Smooth muscle cell (in vitro differentiated cells): ENCODE measurements around the gene PDE4B. TPM values are rescaled to one million over a fixed set of nuclear protein-coding genes. Genes with fewer than 3 reads are reported as not detected.

Experiments used
- DNase-seq: peaks from one replicate; lab custom pipeline; 2025; ENCODE audit not compliant: unreplicated experiment; lab: John Stamatoyannopoulos, UW
- H2AFZ ChIP-seq: fragments of 200-600 bp; sonication (generic); 2 replicates; pipeline ENCODE4 v1.6.0; 2016; ENCODE audit warnings: antibody characterized with exemption, low read depth, mild to moderate bottlenecking
- H3F3A ChIP-seq: fragments of 200-600 bp; sonication (generic); 2 replicates; pipeline ENCODE4 v1.6.0; 2017; ENCODE audit warnings: antibody characterized with exemption, low read depth
- H3K27ac ChIP-seq: fragments of 200-600 bp; sonication (generic); 2 replicates; pipeline ENCODE4 v1.5.1; 2016; ENCODE audit warnings: low read depth, mild to moderate bottlenecking
- H3K27me3 ChIP-seq: fragments of 200-600 bp; sonication (generic); 2 replicates; pipeline ENCODE4 v1.6.1; 2016; ENCODE audit warnings: low read depth, mild to moderate bottlenecking
- H3K36me3 ChIP-seq: fragments of 200-600 bp; sonication (generic); 2 replicates; pipeline ENCODE4 v1.5.1; 2016; ENCODE audit warnings: low read depth
- H3K4me1 ChIP-seq: fragments of 200-600 bp; sonication (generic); 2 replicates; pipeline ENCODE4 v1.5.1; 2016; ENCODE audit warnings: low read depth
- H3K4me2 ChIP-seq: fragments of 200-600 bp; sonication (generic); 2 replicates; pipeline ENCODE4 v1.6.0; 2016; ENCODE audit warnings: mild to moderate bottlenecking
- H3K4me3 ChIP-seq: fragments of 200-600 bp; sonication (generic); 2 replicates; pipeline ENCODE4 v1.5.1; 2016; ENCODE audit warnings: mild to moderate bottlenecking
- H3K79me2 ChIP-seq: fragments of 200-600 bp; sonication (generic); 2 replicates; pipeline ENCODE4 v1.6.0; 2016; ENCODE audit warnings: low read depth, mild to moderate bottlenecking
- H3K9ac ChIP-seq: fragments of 200-600 bp; sonication (generic); 2 replicates; pipeline ENCODE4 v1.6.0; 2016; ENCODE audit warnings: low read depth
- H3K9me3 ChIP-seq: fragments of 200-600 bp; sonication (generic); replicated peaks from 2 replicates; pipeline ENCODE4 v1.5.1; 2016; ENCODE audit warnings: low read depth
- H4K20me1 ChIP-seq: fragments of 200-600 bp; sonication (generic); 2 replicates; pipeline ENCODE4 v1.6.0; 2016; ENCODE audit warnings: low read depth
- CTCF ChIP-seq: fragments of 200-600 bp; sonication (generic); IDR thresholded peaks from 2 replicates; pipeline ENCODE4 v1.5.1; 2017; ENCODE audit warnings: borderline replicate concordance, mild to moderate bottlenecking, antibody characterized with exemption; ENCODE audit not compliant: insufficient read depth, poor library complexity, severe bottlenecking
- WGBS: methylation state at CpG from one replicate; pipeline ENCODE4 v1.1.7; 2016; ENCODE audit warnings: low lambda C conversion rate; 5-methylcytosine and 5-hydroxymethylcytosine counted together
- polyA plus RNA-seq: library from polyadenylated mRNA; unstranded; fragments of >200 nt; fragmentation: Nextera tagmentation; extraction: Ambion mirVana; gene quantifications from 2 replicates; pipeline ENCODE4 v1.2.1, GENCODE V29; 2016
- total RNA-seq: library from RNA; depleted of rRNA; stranded (reverse); fragments of >200 nt; gene quantifications from 2 replicates; pipeline ENCODE4 v1.2.3, GENCODE V29; 2014

The PDE4B gene
- total and polyA plus RNA-seq, 2 experiments from 2014 or later: 18.5 to 24.8 TPM

GRCh38 chr1:66360285-66360724 is 567.6 kb downstream of the PDE4B start:
- WGBS: 48% methylated on average over 3 of the region's 3 CpGs
- TF ChIP-seq CTCF: no peak
- H3K9ac ChIP-seq: no peak overlapping the region

GRCh38 chr1:66364578-66365391 is 572.1 kb downstream of the PDE4B start:
- Histone ChIP-seq H2AFZ (no peak overlapping the region), H3K36me3 (peaks cover 42% of the 10 kb centered on the region), H3K79me2 (peaks cover 6% of the 10 kb centered on the region), H3F3A (peaks cover 3% of the 10 kb centered on the region), H4K20me1 (peaks cover 5% of the 10 kb centered on the region), H3K9ac (no peak overlapping the region), H3K4me3 (no peak overlapping the region), H3K27me3 (no peaks in the 10 kb centered on the region), H3K4me1 (peaks cover 6% of the 10 kb centered on the region), H3K27ac (peak overlapping the region; percentile 59), H3K4me2 (no peak overlapping the region), H3K9me3 (no peaks in the 10 kb centered on the region)
- 52% methylated on average over 2 of the region's 2 CpGs for WGBS
- no peak for TF ChIP-seq CTCF
- no peak for DNase-seq

More at GRCh38 chr1:66360285-66360724, 567.6 kb downstream of the PDE4B start:
- Histone ChIP-seq H3K27ac (no peak overlapping the region), H3K36me3 (peaks cover 25% of the 10 kb centered on the region), H2AFZ (no peak overlapping the region), H4K20me1 (peaks cover 7% of the 10 kb centered on the region), H3K79me2 (peaks cover 18% of the 10 kb centered on the region), H3K4me1 (peaks cover 26% of the 10 kb centered on the region), H3K27me3 (no peaks in the 10 kb centered on the region), H3F3A (peaks cover 6% of the 10 kb centered on the region), H3K4me2 (peak overlapping the region; percentile 32), H3K9me3 (no peaks in the 10 kb centered on the region), H3K4me3 (no peak overlapping the region)
- no peak for DNase-seq

- Histone ChIP-seq H3K9ac (no peak overlapping the region), H3K79me2 (peaks cover 2% of the 10 kb centered on the region), H3K9me3 (no peaks in the 10 kb centered on the region), H3K27ac (peak overlapping the region; percentile 59), H3K4me3 (no peak overlapping the region), H3K36me3 (peaks cover 42% of the 10 kb centered on the region), H3F3A (peaks cover 7% of the 10 kb centered on the region), H3K4me1 (no peaks in the 10 kb centered on the region), H3K27me3 (no peaks in the 10 kb centered on the region), H3K4me2 (no peak overlapping the region), H4K20me1 (no peaks in the 10 kb centered on the region), H2AFZ (no peak overlapping the region)
- 88% methylated on average over 3 of the region's 3 CpGs for WGBS
- TF ChIP-seq CTCF: no peak
- DNase-seq: no peak
These were observed 572.9 kb downstream of the PDE4B start for GRCh38 chr1:66365635-66366034.

GRCh38 chr1:66366634-66367033 is 573.9 kb downstream of the PDE4B start:
- Histone ChIP-seq H3K4me2 (no peak overlapping the region), H4K20me1 (no peaks in the 10 kb centered on the region), H3K79me2 (no peaks in the 10 kb centered on the region), H3K27ac (no peak overlapping the region), H3K9ac (no peak overlapping the region), H3K4me3 (no peak overlapping the region), H3K4me1 (peaks cover 5% of the 10 kb centered on the region), H3K27me3 (no peaks in the 10 kb centered on the region), H2AFZ (no peak overlapping the region), H3K9me3 (no peaks in the 10 kb centered on the region), H3K36me3 (peaks cover 37% of the 10 kb centered on the region), H3F3A (peaks cover 15% of the 10 kb centered on the region)
- no peak for DNase-seq
- no peak for TF ChIP-seq CTCF
